IPS-11a (cell line): ENCODE results near the gene UNC119.

ENCODE experiments used
- H3K4me3 ChIP-seq: one replicate; pipeline ENCODE4 v1.5.1; 2013; ENCODE audit warnings: low read depth, low read length, control low read depth

Gene UNC119

DNA sequence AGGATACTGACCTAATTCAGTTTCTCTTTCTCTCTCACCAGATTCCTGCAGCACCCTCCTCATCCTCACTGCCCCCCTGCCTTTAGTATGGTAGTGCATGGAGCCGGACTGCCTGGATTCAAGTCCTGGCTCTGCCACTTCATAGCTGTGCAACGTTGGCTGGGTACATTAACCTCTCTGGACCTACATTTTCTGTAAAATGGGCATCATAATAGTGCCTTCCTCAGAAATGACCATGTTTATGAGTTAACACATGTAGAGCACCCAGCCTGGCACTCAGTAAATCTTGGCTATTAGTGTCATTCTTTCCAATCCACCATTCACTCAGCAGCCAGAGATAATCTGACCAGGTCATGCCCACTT is 7.3 kb downstream of the UNC119 start:
- H3K4me3 ChIP-seq = no peak overlapping the region

- H3K4me3 ChIP-seq = no peak overlapping the region
These were observed 7.9 kb downstream of the UNC119 start for GRCh38 chr17:28544402-28545140.

DNA sequence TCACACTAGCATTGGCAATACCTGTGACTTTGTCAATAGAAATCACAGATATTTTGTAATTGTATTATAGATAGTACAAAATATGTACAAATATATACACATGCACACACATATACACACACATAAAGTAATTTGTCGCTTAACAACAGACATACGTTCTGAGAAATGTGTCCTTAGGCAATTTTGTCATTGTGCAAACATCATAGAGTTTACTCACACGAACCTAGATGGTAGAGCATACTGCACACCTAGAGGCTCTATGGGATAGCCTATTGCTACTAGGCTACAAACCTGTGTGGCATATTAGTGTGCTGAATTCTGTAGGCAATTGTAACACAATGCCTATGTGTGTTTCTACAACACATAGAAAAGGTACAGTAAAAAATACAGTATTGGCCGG is 11.0 kb downstream of the UNC119 start:
- H3K4me3 ChIP-seq = no peak overlapping the region

- no peak overlapping the region for H3K4me3 ChIP-seq
These were observed 12.2 kb downstream of the UNC119 start for GRCh38 chr17:28540231-28540630.

- H3K4me3 ChIP-seq = no peak overlapping the region
These were observed 14.0 kb downstream of the UNC119 start for GRCh38 chr17:28538296-28538895.

- H3K4me3 ChIP-seq = no peak overlapping the region
These were observed 15.2 kb downstream of the UNC119 start for GRCh38 chr17:28537219-28537610.

GRCh38 chr17:28536532-28537218 is 15.7 kb downstream of the UNC119 start:
- H3K4me3 ChIP-seq = no peak overlapping the region

- no peak overlapping the region for H3K4me3 ChIP-seq
These were observed 17.6 kb downstream of the UNC119 start for GRCh38 chr17:28534740-28535375.

DNA sequence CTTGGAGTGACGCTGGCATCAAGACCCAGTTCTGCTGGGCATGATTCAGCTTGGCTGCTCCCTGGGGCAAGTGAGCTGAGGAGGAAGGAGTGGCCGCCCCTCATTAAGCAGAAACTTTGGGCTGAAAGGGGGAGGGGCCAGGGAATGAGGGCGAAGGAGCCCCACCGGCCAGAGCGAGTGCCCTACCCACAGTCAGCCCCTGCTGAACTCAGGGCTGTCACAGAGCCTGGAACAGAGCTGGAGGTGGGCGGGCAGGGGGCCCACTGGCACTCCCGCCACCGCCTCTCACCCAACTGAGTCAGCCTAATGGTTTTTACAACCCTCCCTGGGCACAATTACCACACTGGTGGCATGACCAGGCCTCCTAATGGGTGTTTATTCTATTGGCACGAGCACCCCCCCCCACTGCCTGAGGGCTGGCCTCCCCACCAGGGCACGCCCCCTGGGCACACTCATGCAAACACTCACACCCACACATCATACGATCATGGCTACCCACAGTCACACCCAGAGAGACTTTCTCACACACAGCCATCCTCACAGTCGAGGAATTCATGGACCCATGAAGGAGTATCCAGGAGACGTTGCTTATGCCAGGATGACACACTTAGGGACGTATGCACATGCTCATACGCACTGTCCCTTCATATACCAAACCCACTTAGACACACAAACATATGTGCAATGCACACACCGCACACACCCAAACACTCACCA is 19.2 kb downstream of the UNC119 start:
- H3K4me3 ChIP-seq = no peak overlapping the region

GRCh38 chr17:28532050-28532960 is 20.1 kb downstream of the UNC119 start:
- no peak overlapping the region for H3K4me3 ChIP-seq

DNA sequence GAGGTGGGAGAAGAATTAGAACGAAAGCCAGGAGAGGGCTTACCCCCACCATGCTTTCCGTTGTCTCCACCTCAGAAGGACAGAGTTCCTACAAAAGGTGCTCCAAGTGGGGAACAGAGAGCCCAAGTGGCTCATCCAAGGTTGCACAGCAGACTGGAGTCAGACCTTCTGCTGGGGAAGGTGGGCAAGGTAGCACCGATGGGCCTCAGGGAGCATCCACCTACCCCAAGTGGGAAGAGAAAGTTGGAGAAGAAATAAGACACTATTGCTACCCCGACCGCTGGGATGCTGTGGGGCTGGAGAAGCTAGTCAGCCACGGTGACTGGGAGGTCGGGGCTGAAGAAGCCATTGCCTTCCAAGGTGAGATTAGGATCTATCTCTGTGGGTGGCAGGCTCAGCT is 21.5 kb downstream of the UNC119 start:
- no peak overlapping the region for H3K4me3 ChIP-seq

GRCh38 chr17:28530250-28530649 is 22.2 kb downstream of the UNC119 start:
- H3K4me3 ChIP-seq = no peak overlapping the region

DNA sequence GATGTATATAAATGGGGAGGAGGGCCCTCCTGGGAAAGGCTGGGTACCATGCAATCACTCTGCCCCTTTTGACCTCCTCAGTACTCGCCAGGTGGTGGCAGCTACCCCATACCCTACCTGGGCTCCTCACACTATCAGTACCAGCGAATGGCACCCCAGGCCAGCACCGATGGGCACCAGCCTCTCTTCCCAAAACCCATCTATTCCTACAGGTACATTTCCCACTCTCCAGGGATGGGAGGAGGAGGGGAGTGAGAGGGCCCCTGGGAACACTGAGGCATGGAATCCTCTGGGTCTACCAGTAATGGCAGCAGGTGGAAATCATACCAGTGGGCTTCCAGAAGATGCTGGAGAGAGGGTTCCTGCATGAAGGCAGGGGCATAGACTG is 23.4 kb downstream of the UNC119 start:
- H3K4me3 ChIP-seq = no peak overlapping the region

DNA sequence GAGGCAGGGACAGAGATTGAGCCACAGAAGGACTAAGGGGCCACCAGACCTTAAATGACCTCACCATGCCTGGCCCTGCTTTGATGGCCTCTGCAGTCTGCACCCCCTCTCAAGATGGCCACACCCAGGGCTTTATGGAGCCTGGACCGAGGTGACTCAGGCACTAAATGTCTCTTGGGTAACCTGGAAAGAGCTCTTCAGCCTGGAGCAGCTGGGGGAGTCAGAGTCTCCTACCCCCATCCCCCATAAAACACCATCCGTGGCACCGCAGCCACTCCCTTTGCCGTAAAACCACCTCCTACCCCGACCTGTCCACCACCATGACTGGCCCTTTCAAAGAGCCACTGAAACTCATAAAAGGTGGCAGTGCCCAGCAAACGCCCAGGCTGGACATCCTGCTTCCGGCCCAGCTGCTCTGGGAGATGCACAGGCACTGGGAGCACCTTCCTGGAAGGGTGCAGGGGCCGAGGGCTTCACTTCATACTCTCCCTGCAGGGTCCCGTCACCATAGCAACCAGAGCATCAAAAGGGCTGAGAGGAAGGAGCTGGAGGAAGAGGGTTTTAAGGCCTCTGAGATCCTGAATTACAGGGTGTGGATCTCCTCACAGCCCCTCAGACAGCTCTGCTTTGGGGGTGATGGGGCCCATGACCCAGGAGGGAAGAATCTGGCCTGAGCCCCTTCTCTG is 24.0 kb downstream of the UNC119 start:
- no peak overlapping the region for H3K4me3 ChIP-seq

GRCh38 chr17:28527859-28528258 is 24.6 kb downstream of the UNC119 start:
- no peak overlapping the region for H3K4me3 ChIP-seq

GRCh38 chr17:28527181-28527681 is 25.2 kb downstream of the UNC119 start:
- H3K4me3 ChIP-seq = no peak overlapping the region

DNA sequence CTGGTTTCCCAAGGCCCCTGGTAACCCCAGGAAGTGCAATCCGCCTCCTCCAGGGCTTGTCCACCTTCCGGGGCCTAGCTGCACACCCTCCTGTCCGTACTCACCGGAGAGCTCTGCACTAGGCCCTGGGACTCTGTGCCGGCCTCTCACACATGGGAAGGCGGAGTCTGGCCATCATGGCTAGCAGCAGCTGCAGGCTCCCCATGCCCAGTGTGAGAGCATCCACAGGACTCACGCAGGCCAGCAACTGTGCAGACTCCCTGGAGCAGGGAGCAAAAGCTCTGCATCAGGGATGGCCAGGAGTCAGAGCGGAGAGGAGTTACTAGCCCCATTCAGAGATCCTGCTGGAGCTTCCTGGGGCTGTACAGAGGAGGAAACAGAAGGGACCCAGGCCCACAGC is 26.0 kb downstream of the UNC119 start:
- H3K4me3 ChIP-seq = no peak overlapping the region

DNA sequence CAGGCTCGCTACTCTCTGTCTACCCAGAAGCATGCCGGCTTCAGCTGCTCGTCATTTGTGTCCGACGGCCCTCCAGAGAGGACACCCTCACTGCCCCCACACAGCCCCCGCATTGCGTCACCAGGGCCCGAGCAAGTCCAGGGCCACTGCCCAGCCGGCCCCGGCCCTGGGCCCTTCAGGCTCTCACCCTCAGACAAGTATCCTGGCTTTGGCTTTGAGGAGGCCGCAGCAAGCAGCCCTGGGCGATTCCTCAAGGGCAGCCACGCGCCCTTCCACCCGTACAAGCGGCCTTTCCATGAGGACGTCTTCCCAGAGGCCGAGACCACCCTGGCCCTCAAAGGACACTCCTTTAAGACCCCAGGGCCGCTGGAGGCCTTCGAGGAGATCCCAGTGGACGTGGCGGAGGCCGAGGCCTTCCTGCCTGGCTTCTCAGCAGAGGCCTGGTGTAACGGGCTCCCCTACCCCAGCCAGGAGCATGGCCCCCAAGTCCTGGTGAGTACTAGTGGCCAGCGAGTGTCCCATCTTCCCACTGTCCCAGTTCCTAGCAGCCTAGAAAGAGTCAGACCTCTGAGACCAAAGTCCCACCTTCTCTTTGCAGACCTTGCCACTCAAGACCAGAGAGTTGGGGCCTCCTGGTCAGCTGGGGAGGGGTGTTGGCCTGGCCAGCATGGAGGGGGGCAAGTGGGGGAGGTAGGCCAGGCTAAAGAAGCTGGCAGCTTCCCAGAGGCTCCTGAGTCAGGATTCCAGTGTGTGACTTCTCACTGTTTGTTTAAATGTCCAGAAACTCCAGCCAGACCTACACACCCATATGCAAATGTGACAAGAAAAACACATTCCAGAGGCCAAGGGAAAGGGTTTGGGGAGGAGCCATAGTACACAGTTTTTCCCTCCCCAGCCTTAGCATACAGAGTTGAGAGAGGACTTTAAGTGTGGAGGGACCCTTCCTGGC is 27.7 kb downstream of the UNC119 start:
- no peak overlapping the region for H3K4me3 ChIP-seq
